ENCODE measurements around the gene MED7.

MED7 gene

DNA sequence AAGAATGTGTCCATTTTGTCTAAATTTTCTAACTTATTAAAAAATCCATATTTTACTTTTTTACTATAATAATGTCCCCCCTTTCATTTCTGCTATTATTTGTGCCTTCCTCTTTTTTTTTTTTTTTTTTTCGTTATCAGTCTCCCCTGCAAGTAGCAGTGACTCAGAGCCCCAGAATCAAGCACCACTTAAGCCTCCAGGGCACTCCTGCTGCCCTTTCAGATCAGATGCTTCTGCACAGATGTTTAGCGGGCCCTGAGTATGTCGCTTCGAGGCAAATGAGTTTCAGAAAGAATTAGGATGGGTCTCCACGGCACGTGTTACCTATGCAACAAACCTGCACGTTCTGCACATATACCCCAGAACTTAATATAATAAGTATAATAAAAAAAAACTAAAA, 11.7 kb downstream of the MED7 start:
- no peak overlapping the region for H3K4me3 ChIP-seq (ENCODE audit: control insufficient read depth, low read depth, low read length)
- TF ChIP-seq CTCF (IDR thresholded peaks at IDR 0.05; ENCODE audit: control insufficient read depth, insufficient read depth, low read depth, low read length, missing control alignments) = no peak
- no peak for DNase-seq (ENCODE audit: low read depth)

DNA sequence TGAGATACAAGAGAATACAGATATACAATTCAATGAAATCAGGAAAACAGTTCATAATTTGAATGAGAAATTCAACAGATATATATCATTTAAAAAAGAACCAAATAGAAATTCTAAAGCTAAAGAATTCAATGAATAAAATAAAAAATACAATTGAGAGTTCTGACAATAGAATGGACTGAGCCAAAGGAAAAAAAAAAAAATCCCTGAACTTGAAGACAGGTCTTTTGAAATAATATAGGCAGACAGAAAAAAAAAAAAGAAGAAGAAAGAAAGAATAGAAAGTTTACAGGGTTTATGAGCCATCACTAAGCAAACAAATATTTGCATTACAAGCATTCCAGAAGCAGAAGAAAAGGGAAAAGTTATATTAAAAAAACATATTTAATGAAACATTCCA, 21.0 kb downstream of the MED7 start:
- TF ChIP-seq CTCF (IDR thresholded peaks at IDR 0.05; ENCODE audit: control insufficient read depth, insufficient read depth, low read depth, low read length, missing control alignments) = no peak
- H3K4me3 ChIP-seq (ENCODE audit: control insufficient read depth, low read depth, low read length) = no peak overlapping the region

GRCh38 chr5:157120102-157120501, 22.6 kb downstream of the MED7 start:
- no peak for DNase-seq (ENCODE audit: low read depth)
- TF ChIP-seq CTCF (IDR thresholded peaks at IDR 0.05; ENCODE audit: control insufficient read depth, insufficient read depth, low read depth, low read length, missing control alignments) = no peak

More for the DNA sequence above, 21.0 kb downstream of the MED7 start:
- no peak for DNase-seq (ENCODE audit: low read depth)

GRCh38 chr5:157116483-157116954, 26.1 kb downstream of the MED7 start:
- H3K4me3 ChIP-seq (ENCODE audit: control insufficient read depth, low read depth, low read length) = no peak overlapping the region
- DNase-seq (ENCODE audit: low read depth) = no peak
- no peak for TF ChIP-seq CTCF (IDR thresholded peaks at IDR 0.05; ENCODE audit: control insufficient read depth, insufficient read depth, low read depth, low read length, missing control alignments)

More at GRCh38 chr5:157120102-157120501, 22.6 kb downstream of the MED7 start:
- no peak overlapping the region for H3K4me3 ChIP-seq (ENCODE audit: control insufficient read depth, low read depth, low read length)

DNA sequence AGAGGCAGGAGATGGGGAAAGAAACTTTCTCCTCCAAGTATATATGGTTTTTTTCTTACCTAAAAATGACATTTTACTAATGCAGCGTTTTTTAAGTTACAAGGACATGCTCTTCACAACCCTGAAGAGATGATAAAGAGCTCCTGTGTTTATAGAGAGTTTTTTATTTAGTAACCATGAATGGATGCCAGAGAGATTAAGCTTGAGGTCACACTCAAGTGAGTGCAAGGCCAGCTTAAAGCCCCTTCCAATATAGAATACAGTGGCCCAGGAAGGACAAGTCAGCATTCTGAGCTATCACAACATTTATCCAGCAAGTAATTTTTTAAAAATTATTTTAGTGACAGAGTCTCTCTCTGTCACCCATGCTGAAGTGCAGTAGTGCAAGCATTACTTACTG, 27.2 kb downstream of the MED7 start:
- no peak for TF ChIP-seq CTCF (IDR thresholded peaks at IDR 0.05; ENCODE audit: control insufficient read depth, insufficient read depth, low read depth, low read length, missing control alignments)
- DNase-seq (ENCODE audit: low read depth) = no peak
- H3K4me3 ChIP-seq (ENCODE audit: control insufficient read depth, low read depth, low read length) = no peak overlapping the region

GRCh38 chr5:157115012-157115411, 27.7 kb downstream of the MED7 start:
- no peak overlapping the region for H3K4me3 ChIP-seq (ENCODE audit: control insufficient read depth, low read depth, low read length)
- no peak for DNase-seq (ENCODE audit: low read depth)
- TF ChIP-seq CTCF (IDR thresholded peaks at IDR 0.05; ENCODE audit: control insufficient read depth, insufficient read depth, low read depth, low read length, missing control alignments) = no peak

DNA sequence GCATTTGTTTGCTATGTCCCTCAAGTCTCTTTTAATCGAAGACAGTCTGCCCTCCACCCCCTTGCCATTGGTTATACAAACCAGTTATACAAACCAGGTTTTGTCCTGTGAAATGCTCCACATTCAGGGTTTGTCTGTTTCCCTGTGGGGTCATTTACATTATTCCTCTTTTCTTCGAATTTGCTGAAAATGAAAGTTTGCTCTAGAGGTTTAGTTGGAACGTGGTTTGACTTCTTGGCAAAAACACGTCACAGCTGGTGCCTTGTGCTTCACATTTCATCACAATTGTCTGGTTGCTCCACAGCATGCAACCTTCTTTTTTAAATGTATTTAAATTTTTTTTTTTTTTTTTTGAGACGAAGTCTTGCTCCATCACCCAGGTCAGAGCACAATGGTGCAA, 29.7 kb downstream of the MED7 start:
- no peak for TF ChIP-seq CTCF (IDR thresholded peaks at IDR 0.05; ENCODE audit: control insufficient read depth, insufficient read depth, low read depth, low read length, missing control alignments)
- H3K4me3 ChIP-seq (ENCODE audit: control insufficient read depth, low read depth, low read length) = no peak overlapping the region
- no peak for DNase-seq (ENCODE audit: low read depth)
